ENCODE results near the gene BMPR1A. TPM values are rescaled to one million over a fixed set of nuclear protein-coding genes. Genes with fewer than 3 reads are reported as not detected.

Gene BMPR1A
- total and polyA plus RNA-seq, 2 of the 4 experiments (the other 2 are of a cell fraction), result 15.9 to 93.7 TPM

DNA sequence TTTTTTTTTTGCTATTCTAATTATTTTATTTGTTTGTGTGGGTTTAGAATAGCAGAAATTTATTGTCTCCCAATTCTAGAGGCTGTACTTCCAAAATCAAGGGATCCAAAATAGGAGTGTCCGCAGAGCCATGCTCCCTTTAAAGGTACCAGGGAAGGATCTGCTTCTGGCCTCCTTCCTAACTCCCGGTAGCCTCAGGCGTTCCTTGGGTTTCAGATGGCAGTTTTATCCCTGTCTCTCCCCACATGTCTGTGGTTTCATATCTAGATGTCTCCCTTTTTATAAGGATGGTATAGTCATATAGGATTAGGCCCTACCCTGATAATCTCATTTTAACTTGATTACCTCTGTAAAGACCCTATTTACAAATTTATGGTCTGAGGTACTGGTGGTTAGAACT is 48.4 kb downstream of the BMPR1A start:
- H2BK15ac ChIP-seq (ENCODE audit: low read depth, low read length), result no peak overlapping the region
- H2AFZ ChIP-seq (replicated peaks; ENCODE audit: low read length, poor library complexity), result no peak overlapping the region
- DNase-seq, result no peak
- POLR2A ChIA-PET (ENCODE audit: unreplicated experiment), result interaction anchor here (0.6 kb wide), 1 partner anchor 162 kb away, joined by 5 read pairs; no protein-coding TSS in a partner anchor
- H3K4me2 ChIP-seq (ENCODE audit: low read depth, low read length), result no peak overlapping the region
- intact Hi-C loops (cut with micrococcal nuclease) (no loop called here), dilution Hi-C loops (cut with HindIII; ENCODE audit: low sequenced_read_pairs, unreplicated experiment) (no loop called here), in situ Hi-C loops (cut with MboI; ENCODE audit: low sequenced_read_pairs) (no loop called here)
- H3K23ac ChIP-seq (ENCODE audit: low read depth, low read length), result no peak overlapping the region
- H3K18ac ChIP-seq (ENCODE audit: low read depth, low read length), result no peak overlapping the region
- H3K4ac ChIP-seq (ENCODE audit: low read depth, low read length), result no peak overlapping the region
- no peak overlapping the region for H3K27ac ChIP-seq (ENCODE audit: insufficient read depth, low read length)
- ATAC-seq (ENCODE audit: low read depth), result no peak
- TF ChIP-seq USF2 (IDR thresholded peaks at IDR 0.05; ENCODE audit: low read depth, low read length), result no peak
- TF ChIP-seq CEBPB (IDR thresholded peaks at IDR 0.05; ENCODE audit: low read depth, low read length), result no peak
- TF ChIP-seq RCOR1 (IDR thresholded peaks at IDR 0.05; ENCODE audit: insufficient replicate concordance, low read length), result no peak
- TF ChIP-seq SMC3 (IDR thresholded peaks at IDR 0.05; ENCODE audit: low read depth, low read length), result no peak
- no peak for TF ChIP-seq MAZ (IDR thresholded peaks at IDR 0.05; ENCODE audit: borderline replicate concordance, low read depth, low read length)
- TF ChIP-seq CHD1 (IDR thresholded peaks at IDR 0.05; ENCODE audit: low read depth, low read length), result no peak
- TF ChIP-seq, protein P1, sequence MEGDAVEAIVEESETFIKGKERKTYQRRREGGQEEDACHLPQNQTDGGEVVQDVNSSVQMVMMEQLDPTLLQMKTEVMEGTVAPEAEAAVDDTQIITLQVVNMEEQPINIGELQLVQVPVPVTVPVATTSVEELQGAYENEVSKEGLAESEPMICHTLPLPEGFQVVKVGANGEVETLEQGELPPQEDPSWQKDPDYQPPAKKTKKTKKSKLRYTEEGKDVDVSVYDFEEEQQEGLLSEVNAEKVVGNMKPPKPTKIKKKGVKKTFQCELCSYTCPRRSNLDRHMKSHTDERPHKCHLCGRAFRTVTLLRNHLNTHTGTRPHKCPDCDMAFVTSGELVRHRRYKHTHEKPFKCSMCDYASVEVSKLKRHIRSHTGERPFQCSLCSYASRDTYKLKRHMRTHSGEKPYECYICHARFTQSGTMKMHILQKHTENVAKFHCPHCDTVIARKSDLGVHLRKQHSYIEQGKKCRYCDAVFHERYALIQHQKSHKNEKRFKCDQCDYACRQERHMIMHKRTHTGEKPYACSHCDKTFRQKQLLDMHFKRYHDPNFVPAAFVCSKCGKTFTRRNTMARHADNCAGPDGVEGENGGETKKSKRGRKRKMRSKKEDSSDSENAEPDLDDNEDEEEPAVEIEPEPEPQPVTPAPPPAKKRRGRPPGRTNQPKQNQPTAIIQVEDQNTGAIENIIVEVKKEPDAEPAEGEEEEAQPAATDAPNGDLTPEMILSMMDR (conservative IDR thresholded peaks at IDR 0.05; ENCODE audit: low read depth, low read length), result no peak
- no peak overlapping the region for H3K9ac ChIP-seq (ENCODE audit: low read depth, low read length)
- no peaks in the 10 kb centered on the region for H3K27me3 ChIP-seq (ENCODE audit: control insufficient read depth, insufficient read depth, low read length)
- H2BK20ac ChIP-seq (ENCODE audit: low read depth, low read length), result no peak overlapping the region
- BruUV-seq (replicated peaks), result no TSS peak
- H4K20me1 ChIP-seq (ENCODE audit: insufficient read depth, low read length), result peaks cover 31% of the 10 kb centered on the region
- H4K5ac ChIP-seq (ENCODE audit: low read depth, low read length), result no peak overlapping the region
- peaks cover 36 to 71% of the 10 kb centered on the region in 2 experiments for H3K79me1 ChIP-seq (ENCODE audit: low read depth in 1 of 2, low read length in 2 of 2)
- H3K9me1 ChIP-seq (ENCODE audit: insufficient read depth, low read length), result peaks cover 10% of the 10 kb centered on the region
- no peak overlapping the region for H2BK120ac ChIP-seq (ENCODE audit: low read depth, low read length)
- H4K91ac ChIP-seq (ENCODE audit: insufficient read depth, low read depth, low read length), result no peak overlapping the region
- no CpG with 5 or more reads among the region's 3 CpGs for whole genome bisulfite sequencing, 2 experiments (ENCODE audit: extremely low coverage in 2 of 2, insufficient read length in 1 of 2)
- no peak overlapping the region for H2AK5ac ChIP-seq (ENCODE audit: low read depth, low read length)
- no peak overlapping the region for H2BK5ac ChIP-seq (ENCODE audit: low read depth, low read length, poor library complexity, severe bottlenecking)
- H3K14ac ChIP-seq (replicated peaks; ENCODE audit: low read depth, low read length), result 0 out of 2 replicates have a peak overlapping the region, but pooled peaks have one; percentile 21
- H3K56ac ChIP-seq (ENCODE audit: extremely low read depth, insufficient read depth, low read length), result no peak overlapping the region
- H4K8ac ChIP-seq (ENCODE audit: low read depth in 2 of 2, low read length in 2 of 2), result no peak overlapping the region
- H3K9me3 ChIP-seq (ENCODE audit: control insufficient read depth, insufficient read depth, low read length), result no peaks in the 10 kb centered on the region
- CTCF ChIA-PET, result no interaction called here
- H3K36me3 ChIP-seq (ENCODE audit: control insufficient read depth, insufficient read depth, low read length), result no peaks in the 10 kb centered on the region
- H3K4me3 ChIP-seq (ENCODE audit: insufficient read depth, low read depth, low read length), result no peak overlapping the region
- H2AK9ac ChIP-seq (replicated peaks; ENCODE audit: low read depth, low read length, poor library complexity), result no peak overlapping the region
- peaks cover 6% of the 10 kb centered on the region for H3K4me1 ChIP-seq (ENCODE audit: control insufficient read depth, insufficient read depth, low read length)
